Colon (tissue), 2 donors: ENCODE data around the gene DBNL.

ENCODE experiments used
- FAIRE-seq: peaks from 2 replicates; lab custom pipeline; 2012; peaks lifted over from hg19 to GRCh38; lab: Jason Lieb, UNC
- donor health status: control.
- donor health status: control.

Gene DBNL

DNA sequence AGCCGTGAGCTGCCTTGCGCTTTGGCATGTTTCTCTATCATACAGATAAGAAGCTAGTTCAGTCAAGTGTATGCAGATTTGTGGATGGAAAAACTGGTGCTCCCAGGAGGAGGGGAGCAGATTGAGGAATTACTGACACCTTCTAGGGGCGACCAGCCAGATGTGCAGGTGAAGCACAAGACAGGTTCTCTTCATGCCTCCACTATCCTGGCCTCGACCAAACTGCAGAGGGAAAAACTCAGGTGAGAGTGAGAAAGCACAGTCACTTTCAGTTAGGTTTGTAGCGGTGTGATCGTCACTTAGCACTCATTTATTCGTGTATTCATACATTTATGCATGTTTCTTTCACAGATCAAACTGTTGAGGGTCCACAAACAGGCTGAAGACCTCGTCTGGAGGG lies 600 bp upstream of the DBNL start:
- FAIRE-seq, result no peak

DNA sequence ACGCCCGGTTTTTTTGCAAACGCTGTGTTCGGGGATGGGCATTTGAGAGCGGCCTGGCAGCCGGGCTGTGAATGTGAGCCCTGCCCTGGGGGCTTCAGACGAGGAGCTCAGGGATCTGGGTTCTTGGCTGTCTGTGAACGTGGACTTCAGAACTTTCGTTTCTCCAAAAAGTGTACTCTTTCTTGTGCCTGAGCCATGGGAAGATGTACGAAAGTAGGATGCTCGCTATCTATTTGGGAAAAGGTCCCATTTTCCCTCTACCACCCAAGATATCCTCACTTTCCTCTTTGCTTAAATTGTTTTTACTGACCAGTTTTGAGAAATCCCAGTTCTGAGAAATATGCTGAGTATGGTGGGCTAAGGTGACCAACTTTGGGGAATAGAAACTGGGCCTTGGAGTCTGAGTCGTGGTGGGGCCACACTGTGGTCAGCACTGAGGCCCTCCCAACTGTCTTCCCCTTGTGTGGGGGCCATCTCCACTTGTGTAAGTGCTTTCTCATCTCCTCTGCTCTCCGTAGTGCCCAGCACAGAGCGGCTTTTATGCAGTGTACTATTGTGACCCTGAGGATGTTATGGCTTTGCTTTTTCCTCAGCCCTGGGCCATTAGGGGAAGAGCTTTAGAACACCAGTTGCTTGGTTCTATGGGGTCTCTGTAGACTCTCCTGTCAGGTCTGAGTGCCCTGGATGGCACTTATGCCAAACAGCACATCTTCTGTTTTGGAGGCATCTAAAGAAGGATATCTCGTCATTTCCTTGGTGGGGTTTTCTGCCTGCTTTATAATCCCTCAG lies 918 bp downstream of the DBNL start:
- FAIRE-seq, result no peak

DNA sequence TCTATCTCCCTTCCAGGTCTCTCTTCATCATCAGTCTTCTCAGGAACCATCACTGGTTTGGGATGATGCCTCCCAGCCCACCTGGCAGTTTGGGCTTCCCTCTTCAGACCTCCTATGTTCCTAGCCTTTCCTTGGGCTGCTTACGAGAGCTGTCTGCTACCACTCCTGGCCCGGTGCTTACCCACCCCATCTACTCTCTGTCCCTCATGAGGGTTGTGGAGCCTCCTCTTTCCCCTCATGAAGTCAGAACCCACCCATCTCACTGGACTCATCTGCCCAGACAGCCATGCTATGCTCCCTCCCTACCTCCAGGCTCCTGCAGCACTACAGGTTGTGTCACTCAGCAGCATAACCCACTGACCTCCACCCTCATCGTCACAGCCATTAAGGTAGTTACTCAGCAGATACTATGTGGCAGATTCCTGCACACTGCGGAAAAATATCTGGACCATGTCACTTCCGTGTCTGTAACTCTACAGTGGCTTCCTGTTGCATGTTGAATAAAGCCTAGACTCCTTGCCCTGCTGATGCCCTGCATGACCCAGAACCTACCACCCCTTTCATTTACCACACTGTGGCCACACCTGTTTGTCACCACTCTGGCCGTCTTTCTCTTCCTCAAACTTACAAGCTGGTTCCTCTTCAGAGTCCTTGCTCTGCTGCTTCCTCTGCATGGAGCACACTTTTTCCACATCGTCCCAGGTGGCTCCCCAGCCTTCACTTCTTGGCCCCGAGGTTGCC lies 2.0 kb downstream of the DBNL start:
- no peak for FAIRE-seq

DNA sequence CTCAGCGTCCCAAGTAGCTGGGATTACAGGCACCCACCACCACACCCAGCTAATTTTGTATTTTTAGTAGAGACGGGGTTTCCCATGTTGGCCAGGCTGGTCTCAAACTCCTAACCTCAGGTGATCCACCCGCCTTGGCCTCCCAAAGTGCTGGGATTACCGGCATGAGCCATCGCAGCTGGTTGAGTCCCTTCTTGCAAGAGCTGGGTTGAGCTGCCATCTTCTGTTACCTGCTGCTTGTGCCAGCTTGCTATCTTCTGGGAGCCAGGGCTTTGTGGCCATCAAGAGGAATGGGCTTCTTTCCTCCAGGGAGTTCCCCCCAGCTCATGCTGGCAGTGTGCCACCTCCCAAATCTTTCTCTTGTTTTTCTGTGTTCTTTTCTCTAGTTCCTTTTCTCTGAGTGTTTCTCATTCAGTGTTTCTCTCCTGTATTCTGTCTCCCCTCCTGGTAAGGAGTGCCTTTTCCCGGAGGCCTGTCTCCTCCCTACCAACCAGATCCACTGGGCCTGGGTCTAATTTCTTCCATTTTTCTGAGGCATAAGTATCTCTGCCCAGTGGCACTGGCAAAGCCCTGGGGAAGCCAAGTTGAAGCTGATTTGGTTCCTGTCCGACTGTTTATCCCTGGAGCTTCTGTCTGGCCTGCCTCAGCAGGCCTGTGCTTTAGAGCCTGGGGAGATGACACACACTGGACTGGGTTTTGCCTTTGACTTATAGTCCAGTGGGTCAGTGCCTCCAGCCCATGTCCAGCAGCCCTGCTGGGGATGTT lies 3.7 kb downstream of the DBNL start:
- no peak for FAIRE-seq

DNA sequence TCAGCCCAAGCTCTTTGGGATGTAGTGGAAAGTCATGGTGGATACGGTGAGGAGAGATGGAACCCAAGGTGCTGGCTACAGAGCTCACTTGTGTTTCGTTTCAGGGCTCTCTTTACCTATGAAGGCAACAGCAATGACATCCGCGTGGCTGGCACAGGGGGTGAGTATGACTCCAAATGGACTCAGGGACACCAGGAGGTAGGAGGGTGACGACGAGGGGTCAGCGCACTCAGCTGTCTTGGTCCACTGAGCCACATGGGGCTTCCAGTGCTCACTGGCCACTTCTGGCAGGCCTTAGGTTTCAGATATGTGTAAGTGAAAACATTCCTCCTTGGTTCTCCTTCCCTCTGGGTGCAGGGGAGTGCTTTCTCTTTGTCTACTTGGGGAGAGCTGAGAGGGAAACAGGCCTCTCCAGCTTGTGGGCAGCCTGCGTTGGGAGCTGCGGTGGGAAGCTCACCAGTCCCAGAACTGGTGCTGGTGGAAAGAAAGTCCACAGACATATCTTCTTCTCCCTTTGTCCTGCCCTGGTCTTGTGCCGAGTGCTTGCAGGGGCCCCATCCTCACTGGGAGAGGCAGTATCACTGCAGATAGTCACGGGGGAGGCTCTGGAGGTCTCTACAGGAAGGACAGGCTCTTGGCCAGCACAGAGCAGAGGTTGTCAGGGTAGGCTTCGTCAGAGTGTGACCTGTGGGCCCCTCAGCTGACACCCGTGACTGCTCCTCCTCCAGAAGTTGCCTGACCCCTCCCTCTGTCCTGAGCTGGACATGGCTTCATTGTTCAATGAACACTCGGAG lies 5.8 kb downstream of the DBNL start:
- FAIRE-seq, result no peak

DNA sequence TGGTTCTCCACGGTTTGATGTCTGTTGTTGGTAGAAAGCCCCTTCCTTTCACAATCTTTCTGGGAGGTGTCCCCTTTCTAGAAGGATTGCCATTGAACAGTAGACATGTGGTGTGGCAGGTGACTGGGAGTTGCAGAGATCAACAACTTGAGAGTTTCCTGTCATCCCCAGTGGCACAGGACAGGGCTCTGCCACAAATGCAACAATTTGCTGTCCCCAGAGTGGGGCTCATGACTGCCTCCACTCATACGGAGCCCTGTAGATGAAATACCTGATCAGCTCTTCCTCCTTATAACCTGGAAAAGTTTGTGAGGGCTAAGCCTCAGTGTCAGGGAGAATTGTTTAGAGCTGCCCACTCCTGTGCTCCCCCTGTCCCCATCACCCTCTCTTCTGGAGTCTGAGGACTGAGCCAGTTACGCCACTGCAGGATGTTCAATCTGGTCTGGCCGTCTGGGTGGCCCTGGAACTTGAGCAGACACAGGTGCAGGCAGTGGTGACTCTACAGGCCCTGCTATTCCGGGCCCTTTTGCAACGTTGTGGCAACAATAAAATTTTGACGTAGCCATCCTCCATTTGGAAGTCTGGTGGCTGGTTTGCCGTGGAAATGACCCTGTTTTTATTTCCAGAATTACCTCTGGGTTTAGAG lies 6.5 kb downstream of the DBNL start:
- no peak for FAIRE-seq

DNA sequence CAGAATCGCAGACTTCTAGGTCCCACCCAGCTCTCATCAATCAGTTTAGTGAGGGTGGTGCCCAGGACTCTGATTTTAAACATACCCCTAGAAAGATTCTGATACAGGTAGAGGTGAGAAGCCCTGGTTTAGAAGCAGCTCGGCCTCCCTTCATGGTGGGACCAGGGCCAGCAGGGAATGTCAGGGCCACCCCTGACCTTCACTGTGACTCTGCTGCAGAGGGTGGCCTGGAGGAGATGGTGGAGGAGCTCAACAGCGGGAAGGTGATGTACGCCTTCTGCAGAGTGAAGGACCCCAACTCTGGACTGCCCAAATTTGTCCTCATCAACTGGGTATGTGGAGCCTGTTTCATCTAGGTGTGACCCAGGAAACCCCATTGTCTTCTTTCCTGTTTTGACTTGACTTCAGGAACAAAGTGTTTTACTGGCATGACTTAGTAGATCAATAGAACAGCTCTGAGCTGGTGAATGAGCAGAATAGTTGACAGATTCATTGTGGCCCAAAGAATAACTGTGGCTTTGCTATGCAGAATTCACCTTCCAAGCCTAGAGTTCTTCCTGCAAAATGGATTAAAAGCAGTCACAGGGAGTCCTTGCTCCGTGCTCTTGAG lies 7.2 kb downstream of the DBNL start:
- no peak for FAIRE-seq

DNA sequence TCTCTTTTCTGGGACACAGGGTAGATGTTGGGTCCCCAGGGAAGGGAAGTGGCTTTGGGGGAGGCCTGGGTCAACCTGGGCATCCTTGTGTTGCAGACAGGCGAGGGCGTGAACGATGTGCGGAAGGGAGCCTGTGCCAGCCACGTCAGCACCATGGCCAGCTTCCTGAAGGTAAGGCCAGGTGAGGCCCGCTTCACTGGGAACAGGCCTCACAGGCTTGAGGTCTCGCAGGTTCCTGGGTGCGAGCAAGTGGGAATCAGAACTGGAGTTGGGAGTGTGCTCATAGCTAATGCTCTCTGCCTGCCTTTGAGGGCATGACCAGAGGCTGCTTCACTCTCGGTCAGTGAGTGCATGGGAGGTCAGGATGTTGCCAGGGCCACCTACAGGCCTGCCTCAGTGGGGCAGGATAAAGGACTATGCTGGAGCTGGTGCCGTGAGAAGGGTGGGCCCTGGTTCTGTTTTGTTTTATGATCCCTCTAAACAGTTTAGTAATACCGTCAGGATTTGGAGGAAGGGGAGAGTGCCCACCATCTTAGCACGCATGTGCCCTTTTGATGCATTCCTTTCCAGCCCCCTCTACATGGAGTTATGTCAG lies 8.4 kb downstream of the DBNL start:
- no peak for FAIRE-seq

DNA sequence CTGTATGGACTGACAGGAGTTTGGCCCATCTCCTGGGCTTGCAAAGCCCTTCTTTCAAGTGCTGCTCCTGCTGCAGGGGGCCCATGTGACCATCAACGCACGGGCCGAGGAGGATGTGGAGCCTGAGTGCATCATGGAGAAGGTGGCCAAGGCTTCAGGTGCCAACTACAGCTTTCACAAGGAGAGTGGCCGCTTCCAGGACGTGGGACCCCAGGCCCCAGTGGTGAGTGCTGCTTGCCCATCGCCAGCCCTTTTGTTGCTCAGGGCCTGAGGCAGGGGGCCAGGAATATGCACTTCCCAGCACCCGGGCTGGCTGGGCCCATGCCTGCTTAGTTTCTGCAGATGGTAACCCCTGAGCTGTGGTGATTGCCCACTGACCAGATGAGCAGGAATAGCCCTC lies 12.2 kb downstream of the DBNL start:
- FAIRE-seq, result no peak

DNA sequence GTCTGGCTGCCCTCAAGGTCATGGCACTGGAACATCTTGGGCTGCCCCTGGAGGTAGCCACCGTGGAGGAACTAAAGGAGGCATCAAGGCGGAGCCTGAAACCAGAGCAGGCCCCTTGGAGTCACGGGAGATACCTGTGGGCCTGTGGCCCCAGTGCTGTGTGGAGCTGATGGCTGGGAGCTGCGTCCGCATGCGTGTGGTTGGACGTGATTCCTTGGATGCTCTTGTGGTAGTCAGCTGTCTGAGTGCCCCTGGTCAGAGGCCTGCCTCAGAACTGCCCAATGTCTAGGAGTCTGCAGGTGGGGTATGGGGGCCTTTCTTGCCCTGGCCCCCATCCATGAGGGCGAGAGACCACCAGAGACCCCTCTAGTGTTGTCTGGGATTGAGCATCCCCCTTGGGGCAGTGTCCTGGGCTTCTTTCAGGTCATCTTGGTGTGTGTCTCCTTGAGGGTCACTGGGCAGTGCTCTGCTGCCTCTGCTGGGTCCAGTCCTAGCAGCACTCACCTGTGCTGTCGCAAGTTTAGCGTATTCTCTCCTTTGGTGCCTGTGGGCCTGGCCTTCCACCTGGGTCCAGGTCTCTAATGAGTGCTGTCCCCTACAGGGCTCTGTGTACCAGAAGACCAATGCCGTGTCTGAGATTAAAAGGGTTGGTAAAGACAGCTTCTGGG lies 12.8 kb downstream of the DBNL start:
- no peak for FAIRE-seq

DNA sequence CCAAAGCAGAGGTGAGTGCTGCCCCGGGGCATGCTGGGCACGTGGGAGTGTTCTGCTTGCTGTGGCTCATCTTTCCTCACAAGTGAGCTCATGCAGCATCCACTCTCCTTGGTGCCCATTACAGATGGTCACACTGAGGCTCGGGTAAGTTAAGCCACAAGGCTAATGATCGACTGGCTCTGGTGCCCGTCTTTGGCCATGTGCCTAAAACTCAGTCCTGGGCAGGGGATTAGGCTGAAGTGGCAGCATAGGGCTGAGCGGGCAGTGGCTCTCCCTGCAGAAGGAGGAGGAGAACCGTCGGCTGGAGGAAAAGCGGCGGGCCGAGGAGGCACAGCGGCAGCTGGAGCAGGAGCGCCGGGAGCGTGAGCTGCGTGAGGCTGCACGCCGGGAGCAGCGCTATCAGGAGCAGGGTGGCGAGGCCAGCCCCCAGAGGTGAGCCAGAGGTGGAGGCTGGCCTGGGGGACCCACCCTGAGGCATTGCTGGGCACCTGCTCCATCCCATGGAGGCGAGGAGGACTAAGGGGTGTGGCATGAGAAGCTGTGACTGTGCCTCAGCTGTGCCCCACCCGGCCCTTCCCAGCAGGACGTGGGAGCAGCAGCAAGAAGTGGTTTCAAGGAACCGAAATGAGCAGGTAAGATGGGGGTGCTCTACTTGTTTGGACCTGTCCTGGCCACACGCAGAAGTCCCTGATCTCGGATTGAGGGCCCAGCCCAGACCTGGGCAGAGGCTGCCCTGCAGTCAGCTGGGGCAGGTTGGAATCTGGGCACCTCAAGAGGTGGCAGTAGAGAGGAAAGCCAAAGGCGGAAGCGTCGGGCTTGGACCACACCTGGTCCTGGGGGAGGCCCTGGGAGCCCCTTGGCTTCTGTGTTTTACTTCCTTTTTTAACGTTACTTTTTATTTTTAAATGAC lies 13.6 kb downstream of the DBNL start:
- no peak for FAIRE-seq

DNA sequence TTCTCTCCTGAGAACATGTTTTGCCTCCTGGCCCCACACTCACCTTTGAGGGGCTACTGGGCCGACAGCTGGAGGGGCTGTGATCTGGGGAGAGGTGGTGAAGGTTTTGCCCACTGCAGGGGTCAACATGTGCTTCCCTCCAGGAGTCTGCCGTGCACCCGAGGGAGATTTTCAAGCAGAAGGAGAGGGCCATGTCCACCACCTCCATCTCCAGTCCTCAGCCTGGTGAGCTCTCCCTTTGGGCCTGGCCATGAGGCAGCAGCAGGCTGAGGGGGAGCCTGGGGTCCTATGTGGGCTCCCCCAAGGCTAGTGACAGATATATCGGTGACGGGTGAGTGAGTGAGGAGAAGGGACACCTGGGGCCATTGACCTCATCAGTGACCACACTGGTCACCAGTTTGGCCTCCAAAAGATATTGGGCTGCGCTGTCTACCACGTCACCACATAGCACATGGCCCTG lies 14.3 kb downstream of the DBNL start:
- FAIRE-seq, result no peak

DNA sequence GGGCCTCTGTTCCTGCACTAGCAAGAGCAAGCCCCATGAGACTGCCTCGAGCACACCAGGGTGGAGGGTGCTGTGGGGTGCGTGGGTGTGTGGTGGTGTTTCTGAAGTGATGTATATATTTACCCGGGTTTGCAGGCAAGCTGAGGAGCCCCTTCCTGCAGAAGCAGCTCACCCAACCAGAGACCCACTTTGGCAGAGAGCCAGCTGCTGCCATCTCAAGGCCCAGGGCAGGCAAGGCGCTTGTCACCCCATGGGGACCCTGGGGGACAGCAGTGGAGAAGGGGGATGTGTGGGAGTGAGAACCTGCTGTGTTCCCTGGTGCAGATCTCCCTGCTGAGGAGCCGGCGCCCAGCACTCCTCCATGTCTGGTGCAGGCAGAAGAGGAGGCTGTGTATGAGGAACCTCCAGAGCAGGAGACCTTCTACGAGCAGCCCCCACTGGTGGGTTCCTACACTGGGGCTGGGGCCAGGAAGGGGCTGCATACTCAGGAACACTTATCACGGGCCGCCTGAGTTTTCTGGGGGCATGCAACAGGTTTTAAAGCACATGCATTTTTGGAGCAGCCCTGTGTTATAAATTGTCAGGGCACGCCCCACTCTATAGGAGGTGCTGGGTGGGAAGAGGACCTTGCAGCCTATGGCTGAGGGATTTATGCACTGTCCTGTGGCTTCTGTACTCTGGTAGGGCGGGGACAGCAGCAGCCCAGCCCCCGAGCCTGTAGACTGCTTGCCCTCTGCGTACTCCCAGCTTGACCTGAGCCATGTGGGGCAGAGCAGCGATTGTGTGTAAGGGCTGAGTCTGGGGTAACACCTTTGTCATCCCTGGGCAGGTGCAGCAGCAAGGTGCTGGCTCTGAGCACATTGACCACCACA lies 15.0 kb downstream of the DBNL start:
- no peak for FAIRE-seq

DNA sequence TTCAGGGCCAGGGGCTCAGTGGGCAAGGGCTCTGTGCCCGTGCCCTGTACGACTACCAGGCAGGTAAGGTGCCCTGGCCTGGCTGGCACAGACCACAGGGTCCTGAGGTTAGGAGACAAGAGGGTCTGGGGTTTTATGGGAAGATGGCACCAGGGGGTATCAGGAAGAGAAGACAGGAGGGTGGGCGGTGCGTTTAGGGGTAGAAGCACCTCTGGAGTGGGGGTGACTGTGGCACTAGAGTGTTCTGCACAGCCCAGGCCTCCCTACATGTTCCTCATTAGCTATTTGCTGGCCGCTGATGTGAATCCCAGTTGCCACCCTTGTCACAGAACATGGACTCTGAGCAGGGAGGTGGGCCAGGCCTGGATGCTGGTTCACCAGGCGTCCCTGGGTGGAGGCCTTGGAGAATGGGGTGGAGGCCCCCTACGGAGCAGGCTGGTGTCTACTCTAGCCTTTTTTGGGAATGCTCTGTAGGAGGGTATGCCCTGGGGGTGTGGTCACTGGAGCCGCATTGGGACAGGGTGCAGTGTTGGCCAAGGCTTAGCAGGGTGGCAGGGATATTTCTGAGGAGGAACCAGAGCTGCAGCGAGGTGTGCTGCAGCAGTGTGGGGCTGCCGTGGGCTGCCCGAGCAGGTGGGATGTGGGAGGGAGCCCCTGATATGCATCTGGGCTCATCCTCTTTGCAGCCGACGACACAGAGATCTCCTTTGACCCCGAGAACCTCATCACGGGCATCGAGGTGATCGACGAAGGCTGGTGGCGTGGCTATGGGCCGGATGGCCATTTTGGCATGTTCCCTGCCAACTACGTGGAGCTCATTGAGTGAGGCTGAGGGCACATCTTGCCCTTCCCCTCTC lies 15.8 kb downstream of the DBNL start:
- FAIRE-seq, result no peak

DNA sequence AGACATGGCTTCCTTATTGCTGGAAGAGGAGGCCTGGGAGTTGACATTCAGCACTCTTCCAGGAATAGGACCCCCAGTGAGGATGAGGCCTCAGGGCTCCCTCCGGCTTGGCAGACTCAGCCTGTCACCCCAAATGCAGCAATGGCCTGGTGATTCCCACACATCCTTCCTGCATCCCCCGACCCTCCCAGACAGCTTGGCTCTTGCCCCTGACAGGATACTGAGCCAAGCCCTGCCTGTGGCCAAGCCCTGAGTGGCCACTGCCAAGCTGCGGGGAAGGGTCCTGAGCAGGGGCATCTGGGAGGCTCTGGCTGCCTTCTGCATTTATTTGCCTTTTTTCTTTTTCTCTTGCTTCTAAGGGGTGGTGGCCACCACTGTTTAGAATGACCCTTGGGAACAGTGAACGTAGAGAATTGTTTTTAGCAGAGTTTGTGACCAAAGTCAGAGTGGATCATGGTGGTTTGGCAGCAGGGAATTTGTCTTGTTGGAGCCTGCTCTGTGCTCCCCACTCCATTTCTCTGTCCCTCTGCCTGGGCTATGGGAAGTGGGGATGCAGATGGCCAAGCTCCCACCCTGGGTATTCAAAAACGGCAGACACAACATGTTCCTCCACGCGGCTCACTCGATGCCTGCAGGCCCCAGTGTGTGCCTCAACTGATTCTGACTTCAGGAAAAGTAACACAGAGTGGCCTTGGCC lies 16.6 kb downstream of the DBNL start:
- no peak for FAIRE-seq

DNA sequence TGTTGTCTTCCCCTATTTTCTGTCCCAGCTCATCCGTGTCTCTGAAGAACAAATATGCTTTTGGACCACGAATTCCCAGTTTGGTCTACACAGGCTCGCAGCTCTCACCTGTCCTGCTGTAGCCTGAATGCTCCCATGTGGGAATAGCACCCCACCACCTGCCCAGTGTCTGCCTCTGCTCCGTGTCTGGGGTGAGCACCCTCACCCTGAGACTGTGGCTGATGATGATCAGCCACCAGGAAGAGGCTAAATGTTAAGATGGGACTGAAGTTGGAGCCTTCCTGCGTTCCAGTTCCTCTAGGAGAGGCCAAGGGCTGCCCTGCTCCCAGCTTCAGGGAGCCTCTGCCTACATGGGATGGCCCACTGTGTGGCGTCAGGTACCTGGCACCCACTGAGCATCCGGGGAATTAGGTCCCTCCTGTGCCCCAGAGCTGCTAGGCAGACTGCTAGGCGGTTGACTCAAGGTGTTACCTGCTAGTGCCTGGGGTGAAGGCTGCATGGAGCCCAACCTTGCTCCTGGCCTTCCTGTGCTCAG lies 17.2 kb downstream of the DBNL start:
- no peak for FAIRE-seq
